ENCODE data around the gene PPFIBP2. TPM values are rescaled to one million over a fixed set of nuclear protein-coding genes. Genes with fewer than 3 reads are reported as not detected.

The PPFIBP2 gene
- polyA plus RNA-seq, 1 experiment, result 20.6 TPM

- DNase-seq (ENCODE audit: low read depth), result no peak
- Histone ChIP-seq H3K4me3 (ENCODE audit: low read depth, low read length) (no peak overlapping the region), H3K27me3 (ENCODE audit: control insufficient read depth, insufficient read depth, low read length) (no peaks in the 10 kb centered on the region), H3K36me3 (ENCODE audit: control insufficient read depth, insufficient read depth, low read length) (peaks cover 13% of the 10 kb centered on the region)
- CTCF ChIA-PET, result interaction anchor here (0.6 to 1.8 kb wide), 6 partner anchors 9 to 120 kb away, joined by 3 to 8 read pairs (median 5); no protein-coding TSS in a partner anchor
- POLR2A ChIA-PET, result no interaction called here
- TF ChIP-seq CTCF (IDR thresholded peaks at IDR 0.05; ENCODE audit: insufficient read depth, low read depth, low read length), result no peak
These were observed 128.9 kb downstream of the PPFIBP2 start for GRCh38 chr11:7642747-7643146.

GRCh38 chr11:7643314-7643713 is 129.5 kb downstream of the PPFIBP2 start:
- no peaks in the 10 kb centered on the region for H3K27me3 ChIP-seq (ENCODE audit: control insufficient read depth, insufficient read depth, low read length)
- no peak for DNase-seq (ENCODE audit: low read depth)
- CTCF ChIA-PET, result interaction anchor here (0.6 to 1.8 kb wide), 7 partner anchors 9 to 130 kb away, joined by 3 to 8 read pairs (median 4); partner anchors contain the start of gene PPFIBP2
- POLR2A ChIA-PET, result no interaction called here
- H3K4me3 ChIP-seq (ENCODE audit: low read depth, low read length), result no peak overlapping the region
- peaks cover 14% of the 10 kb centered on the region for H3K36me3 ChIP-seq (ENCODE audit: control insufficient read depth, insufficient read depth, low read length)
- no peak for TF ChIP-seq CTCF (IDR thresholded peaks at IDR 0.05; ENCODE audit: insufficient read depth, low read depth, low read length)

GRCh38 chr11:7645206-7645605 is 131.4 kb downstream of the PPFIBP2 start:
- peaks cover 21% of the 10 kb centered on the region for H3K36me3 ChIP-seq (ENCODE audit: control insufficient read depth, insufficient read depth, low read length)
- TF ChIP-seq CTCF (IDR thresholded peaks at IDR 0.05; ENCODE audit: insufficient read depth, low read depth, low read length), result no peak
- CTCF ChIA-PET, result interaction anchor here (0.7 to 1.6 kb wide), 5 partner anchors 10 to 133 kb away, joined by 3 to 4 read pairs (median 3); partner anchors contain the start of gene PPFIBP2

GRCh38 chr11:7646866-7647265 is 133.1 kb downstream of the PPFIBP2 start:
- ChIA-PET POLR2A (no interaction called here), CTCF (interaction anchor here (1.1 to 2.8 kb wide), 3 partner anchors 9 to 27 kb away, joined by 3 to 7 read pairs (median 5); no protein-coding TSS in a partner anchor)
- H3K27me3 ChIP-seq (ENCODE audit: control insufficient read depth, insufficient read depth, low read length), result no peaks in the 10 kb centered on the region
- DNase-seq (ENCODE audit: low read depth), result no peak
- H3K36me3 ChIP-seq (ENCODE audit: control insufficient read depth, insufficient read depth, low read length), result peaks cover 17% of the 10 kb centered on the region
- no peak for TF ChIP-seq CTCF (IDR thresholded peaks at IDR 0.05; ENCODE audit: insufficient read depth, low read depth, low read length)
- H3K4me3 ChIP-seq (ENCODE audit: low read depth, low read length), result no peak overlapping the region

More at GRCh38 chr11:7645206-7645605, 131.4 kb downstream of the PPFIBP2 start:
- DNase-seq (ENCODE audit: low read depth), result no peak
- no peaks in the 10 kb centered on the region for H3K27me3 ChIP-seq (ENCODE audit: control insufficient read depth, insufficient read depth, low read length)
- no peak overlapping the region for H3K4me3 ChIP-seq (ENCODE audit: low read depth, low read length)
- POLR2A ChIA-PET, result no interaction called here

- no peak for TF ChIP-seq CTCF (IDR thresholded peaks at IDR 0.05; ENCODE audit: insufficient read depth, low read depth, low read length)
- CTCF ChIA-PET, result interaction anchor here (1.1 to 3.1 kb wide), 5 partner anchors 8 to 77 kb away, joined by 4 to 13 read pairs (median 5); no protein-coding TSS in a partner anchor
- no peak for DNase-seq (ENCODE audit: low read depth)
- H3K36me3 ChIP-seq (ENCODE audit: control insufficient read depth, insufficient read depth, low read length), result peaks cover 19% of the 10 kb centered on the region
- no peaks in the 10 kb centered on the region for H3K27me3 ChIP-seq (ENCODE audit: control insufficient read depth, insufficient read depth, low read length)
- POLR2A ChIA-PET, result no interaction called here
- no peak overlapping the region for H3K4me3 ChIP-seq (ENCODE audit: low read depth, low read length)
These were observed 134.5 kb downstream of the PPFIBP2 start for GRCh38 chr11:7648264-7648663.
